Suprapubic skin (tissue), 4 donors: ENCODE measurements around the gene CRYL1. TPM values are rescaled to one million over a fixed set of nuclear protein-coding genes. Genes with fewer than 3 reads are reported as not detected.
A peak's percentile ranks its signal among the peaks of the same experiment; 100 is the strongest.

ENCODE experiments used
- DNase-seq, 2 donors: peaks; one replicate each; pipeline ENCODE4 v3.0.0-alpha.2; 2019; ENCODE audit warnings: low spot score in 2 of 2
- H3K27ac ChIP-seq: fragments of 200-600 bp; sonication (generic); one replicate; pipeline ENCODE4 v1.5.1; 2019
- H3K27me3 ChIP-seq: fragments of 200-600 bp; sonication (generic); one replicate; pipeline ENCODE4 v1.5.1; 2019
- H3K36me3 ChIP-seq: fragments of 200-600 bp; sonication (generic); one replicate; pipeline ENCODE4 v1.5.1; 2019
- H3K4me1 ChIP-seq: fragments of 200-600 bp; sonication (generic); one replicate; pipeline ENCODE4 v1.5.1; 2019
- H3K4me3 ChIP-seq: fragments of 200-600 bp; sonication (generic); one replicate; pipeline ENCODE4 v1.5.1; 2019; ENCODE audit warnings: mild to moderate bottlenecking
- H3K9me3 ChIP-seq: fragments of 200-600 bp; sonication (generic); one replicate; pipeline ENCODE4 v1.5.1; 2019
- CTCF ChIP-seq, 2 donors: fragments of 200-600 bp in 1 of 2; fragments of 450-650 bp in 1 of 2; sonication (generic) in 1 of 2; IDR thresholded peaks; one replicate each; pipeline ENCODE4 v1.5.1; 2016 to 2019; ENCODE audit warnings: antibody characterized with exemption in 2 of 2, mild to moderate bottlenecking in 1 of 2, moderate library complexity in 1 of 2
- EP300 ChIP-seq: sonication (generic); formaldehyde crosslinking; IDR thresholded peaks from one replicate; pipeline ENCODE4 v1.6.1; 2017; ENCODE audit warnings: antibody characterized with exemption
- POLR2A ChIP-seq, 2 donors: fragments of 450-650 bp; IDR thresholded peaks; one replicate each; pipeline ENCODE4 v1.6.1; 2017; ENCODE audit warnings: antibody characterized with exemption in 2 of 2, mild to moderate bottlenecking in 2 of 2, moderate library complexity in 2 of 2
- POLR2AphosphoS5 ChIP-seq, 3 donors: sonication (generic); formaldehyde crosslinking; IDR thresholded peaks; one replicate each; pipeline ENCODE4 v1.6.1; 2017; ENCODE audit warnings: antibody characterized with exemption in 3 of 3
- WGBS: methylation state at CpG from one replicate; pipeline ENCODE4 v1.1.5; 2018; 5-methylcytosine and 5-hydroxymethylcytosine counted together
- total RNA-seq, 4 donors: library from RNA; depleted of rRNA; stranded (reverse); fragments of >200 nt; gene quantifications; one replicate each; pipeline ENCODE4 v1.1.0, GENCODE V29; 2016

CRYL1 gene
- total RNA-seq, 4 donors from 2014 or later = 15.9 to 20.1 (median 18.4) TPM

- WGBS = 61% methylated on average over 7 of the region's 7 CpGs
Measured at GRCh38 chr13:20518660-20519100, 7.0 kb downstream of the CRYL1 start.

DNA sequence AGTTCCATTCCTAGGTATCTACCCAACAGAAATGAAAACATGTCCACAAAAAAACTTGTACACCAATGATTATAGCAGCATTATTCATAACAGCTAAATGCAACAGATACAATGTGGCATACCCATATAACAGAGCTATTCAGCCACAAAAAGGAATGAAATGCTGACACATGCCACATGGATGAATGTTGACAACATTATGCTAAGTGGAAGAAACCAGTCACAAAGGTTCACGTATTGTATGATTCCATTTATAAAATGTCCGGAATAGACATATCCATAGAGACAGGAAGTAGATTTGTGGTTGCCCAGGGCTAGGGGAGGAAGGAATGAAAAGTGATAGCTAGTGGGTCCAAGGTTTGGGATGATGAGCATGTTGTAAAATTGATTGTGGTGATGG lies 10.8 kb downstream of the CRYL1 start:
- H3K27ac ChIP-seq = no peak overlapping the region
- peaks cover 17% of the 10 kb centered on the region for H3K36me3 ChIP-seq
- 75% methylated on average over 2 of the region's 2 CpGs for WGBS
- no peak overlapping the region for H3K4me3 ChIP-seq
- H3K27me3 ChIP-seq = no peaks in the 10 kb centered on the region
- DNase-seq = no peak
- H3K9me3 ChIP-seq = no peaks in the 10 kb centered on the region
- TF ChIP-seq EP300 (no peak), POLR2A (IDR thresholded peaks at IDR 0.05) (no peak), POLR2AphosphoS5 (IDR thresholded peaks at IDR 0.05) (no peak), CTCF (IDR thresholded peaks at IDR 0.05) (no peak)
- no peaks in the 10 kb centered on the region for H3K4me1 ChIP-seq

More at GRCh38 chr13:20518660-20519100, 7.0 kb downstream of the CRYL1 start:
- Histone ChIP-seq H3K4me3 (peak overlapping the region; percentile 6), H3K36me3 (no peaks in the 10 kb centered on the region), H3K27ac (peak overlapping the region; percentile 32), H3K27me3 (no peaks in the 10 kb centered on the region), H3K4me1 (peaks cover 2% of the 10 kb centered on the region), H3K9me3 (no peaks in the 10 kb centered on the region)
- TF ChIP-seq EP300 = no peak
- TF ChIP-seq POLR2A (IDR thresholded peaks at IDR 0.05) = no peak
- no peak for TF ChIP-seq POLR2AphosphoS5 (IDR thresholded peaks at IDR 0.05)
- no peak for TF ChIP-seq CTCF (IDR thresholded peaks at IDR 0.05)
- no peak for DNase-seq

DNA sequence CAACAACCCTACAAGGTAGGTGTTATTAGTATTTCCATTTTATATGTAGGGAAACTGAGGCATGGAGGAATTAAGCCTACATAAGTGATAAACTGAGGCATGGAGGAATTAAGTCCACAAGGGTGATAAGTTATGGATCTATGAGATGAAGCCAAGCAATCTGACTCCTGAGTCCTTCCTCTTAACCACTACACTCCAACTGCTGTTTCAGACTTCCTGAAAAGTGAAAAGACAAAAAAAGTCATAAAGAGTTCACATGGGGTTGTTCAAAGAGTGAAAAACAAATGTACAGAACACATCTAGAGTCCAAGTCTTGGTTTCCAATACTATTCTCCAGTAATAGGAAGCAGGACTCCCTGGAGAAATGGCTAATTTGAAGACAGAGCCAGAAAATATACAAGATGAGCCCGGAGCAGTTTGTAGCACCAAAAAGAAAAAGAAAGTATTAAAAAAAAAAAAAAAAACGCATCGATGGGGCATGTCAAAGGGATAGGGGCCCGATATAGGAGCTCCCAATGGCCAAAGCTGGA lies 12.1 kb downstream of the CRYL1 start:
- TF ChIP-seq CTCF (IDR thresholded peaks at IDR 0.05) (no peak), EP300 (no peak), POLR2A (IDR thresholded peaks at IDR 0.05) (no peak)
- Histone ChIP-seq H3K27me3 (no peaks in the 10 kb centered on the region), H3K27ac (no peak overlapping the region), H3K36me3 (peaks cover 17% of the 10 kb centered on the region), H3K4me1 (no peaks in the 10 kb centered on the region), H3K9me3 (no peaks in the 10 kb centered on the region), H3K4me3 (no peak overlapping the region)
- no peak for DNase-seq
- 75% methylated on average over 4 of the region's 4 CpGs for WGBS

- Histone ChIP-seq H3K4me1 (no peaks in the 10 kb centered on the region), H3K27ac (no peak overlapping the region), H3K27me3 (no peaks in the 10 kb centered on the region), H3K9me3 (no peaks in the 10 kb centered on the region), H3K36me3 (peaks cover 17% of the 10 kb centered on the region), H3K4me3 (no peak overlapping the region)
- WGBS = 83% methylated on average over 10 of the region's 10 CpGs
- no peak for DNase-seq
- no peak for TF ChIP-seq CTCF (IDR thresholded peaks at IDR 0.05)
- TF ChIP-seq POLR2A (IDR thresholded peaks at IDR 0.05) = no peak
- TF ChIP-seq POLR2AphosphoS5 (IDR thresholded peaks at IDR 0.05) = no peak
- no peak for TF ChIP-seq EP300
Measured at GRCh38 chr13:20512042-20512683, 13.5 kb downstream of the CRYL1 start.

DNA sequence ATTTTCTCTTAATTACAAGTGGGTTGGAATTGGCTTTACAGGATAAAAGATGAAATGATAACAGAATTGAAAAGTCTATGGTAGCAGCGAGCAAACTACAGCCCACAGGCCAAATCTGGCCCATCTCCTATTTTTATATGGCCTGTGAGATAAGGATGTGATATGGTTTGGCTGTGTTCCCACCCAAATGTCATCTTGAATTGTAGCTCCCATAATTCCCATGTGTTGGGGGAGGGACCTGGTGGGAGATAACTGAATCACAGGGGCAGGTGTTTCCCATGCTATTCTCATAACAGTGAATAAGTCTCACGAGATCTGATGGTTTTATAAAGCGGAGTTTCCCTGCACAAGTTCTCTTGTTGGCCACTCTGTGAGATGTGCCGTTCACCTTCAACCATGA lies 19.0 kb downstream of the CRYL1 start:
- WGBS = 85% methylated on average over 4 of the region's 4 CpGs
- H3K27ac ChIP-seq = no peak overlapping the region
- TF ChIP-seq POLR2AphosphoS5 (IDR thresholded peaks at IDR 0.05) = no peak
- TF ChIP-seq EP300 = no peak
- TF ChIP-seq POLR2A (IDR thresholded peaks at IDR 0.05) = no peak
- TF ChIP-seq CTCF (IDR thresholded peaks at IDR 0.05) = no peak
- peaks cover 10% of the 10 kb centered on the region for H3K36me3 ChIP-seq
- H3K9me3 ChIP-seq = no peaks in the 10 kb centered on the region
- no peaks in the 10 kb centered on the region for H3K27me3 ChIP-seq
- no peak overlapping the region for H3K4me3 ChIP-seq
- DNase-seq = no peak
- no peaks in the 10 kb centered on the region for H3K4me1 ChIP-seq
